GM12872 (cell line): Measurements from ENCODE around the gene ACMSD.

ENCODE experiments used
- CTCF ChIP-seq: IDR thresholded peaks from 3 replicates; pipeline ENCODE4 v1.5.1; 2011; ENCODE audit warnings: low read depth, mild to moderate bottlenecking, low read length, moderate library complexity; ENCODE audit not compliant: insufficient read depth

Gene ACMSD

GRCh38 chr2:134855709-134856108, 17.3 kb downstream of the ACMSD start:
- TF ChIP-seq CTCF = peak; percentile 12; the same call in 1 of the 3 replicates

GRCh38 chr2:134858245-134858644, 19.8 kb downstream of the ACMSD start:
- no peak for TF ChIP-seq CTCF

GRCh38 chr2:134861173-134861572, 22.8 kb downstream of the ACMSD start:
- TF ChIP-seq CTCF = no peak

GRCh38 chr2:134862069-134862468, 23.7 kb downstream of the ACMSD start:
- no peak for TF ChIP-seq CTCF

- TF ChIP-seq CTCF = no peak
Measured at GRCh38 chr2:134862674-134863073, 24.3 kb downstream of the ACMSD start.

- TF ChIP-seq CTCF = no peak
Measured at GRCh38 chr2:134863446-134863845, 25.0 kb downstream of the ACMSD start.

- TF ChIP-seq CTCF = no peak
Measured at GRCh38 chr2:134865067-134865787, 26.8 kb downstream of the ACMSD start.
